Keratinocyte (primary cell): ENCODE measurements around the gene CENPL. TPM values are rescaled to one million over a fixed set of nuclear protein-coding genes. Genes with fewer than 3 reads are reported as not detected.

Source experiments
- DNase-seq: peaks from one replicate; pipeline ENCODE4 v3.0.0-alpha.2; 2011; ENCODE audit warnings: low read depth, missing footprints, low spot score
- FAIRE-seq: peaks from 2 replicates; lab custom pipeline; 2011; peaks lifted over from hg19 to GRCh38; lab: Jason Lieb, UNC
- H2AFZ ChIP-seq: 2 replicates; pipeline ENCODE4 v1.6.0; 2012; ENCODE audit warnings: low read length, control low read depth, inconsistent platforms; ENCODE audit not compliant: control insufficient read depth
- H3K27ac ChIP-seq: 2 replicates; pipeline ENCODE4 v1.5.1; 2011; ENCODE audit warnings: low read length; ENCODE audit not compliant: control insufficient read depth, insufficient read depth
- H3K27me3 ChIP-seq: 3 replicates; pipeline ENCODE4 v1.6.0; 2011; ENCODE audit warnings: low read length; ENCODE audit not compliant: control insufficient read depth, insufficient read depth; ENCODE audit errors: extremely low read depth
- H3K36me3 ChIP-seq, 2 experiments: 2 replicates in 1 of 2; 3 replicates in 1 of 2; pipeline ENCODE4 v1.5.1; 2011; ENCODE audit warnings: low read length in 2 of 2, mild to moderate bottlenecking in 1 of 2; ENCODE audit not compliant: control insufficient read depth in 2 of 2, insufficient read depth in 2 of 2; ENCODE audit errors: extremely low read depth in 1 of 2
- H3K4me1 ChIP-seq: 3 replicates; pipeline ENCODE4 v1.5.1; 2011; ENCODE audit warnings: low read length; ENCODE audit not compliant: control insufficient read depth, insufficient read depth; ENCODE audit errors: extremely low read depth
- H3K4me2 ChIP-seq: 3 replicates; pipeline ENCODE4 v1.6.0; 2011; ENCODE audit warnings: low read depth, low read length; ENCODE audit not compliant: control insufficient read depth, insufficient read depth; ENCODE audit errors: extremely low read depth
- H3K4me3 ChIP-seq, 3 experiments: fragments of 200-600 bp in 1 of 3; sonication (generic) in 1 of 3; 2 replicates in 2 of 3; 3 replicates in 1 of 3; pipeline ENCODE4 v1.5.1; 2011 to 2016; ENCODE audit warnings: low read length in 3 of 3, mild to moderate bottlenecking in 3 of 3, control low read depth in 2 of 3, inconsistent platforms in 1 of 3, low read depth in 1 of 3, mixed read lengths in 1 of 3, mixed run types in 1 of 3, moderate library complexity in 1 of 3; ENCODE audit not compliant: control insufficient read depth in 2 of 3, insufficient read depth in 2 of 3; ENCODE audit errors: extremely low read depth in 1 of 3
- H3K79me2 ChIP-seq: 2 replicates; pipeline ENCODE4 v1.6.0; 2012; ENCODE audit warnings: low read length; ENCODE audit not compliant: control insufficient read depth, insufficient read depth
- H3K9ac ChIP-seq: 3 replicates; pipeline ENCODE4 v1.6.0; 2011; ENCODE audit warnings: low read length; ENCODE audit not compliant: control insufficient read depth, insufficient read depth; ENCODE audit errors: extremely low read depth
- H3K9me1 ChIP-seq: 3 replicates; pipeline ENCODE4 v1.6.0; 2011; ENCODE audit warnings: low read length; ENCODE audit not compliant: control insufficient read depth, insufficient read depth; ENCODE audit errors: extremely low read depth
- H3K9me3 ChIP-seq: 2 replicates; pipeline ENCODE4 v1.5.1; 2012; ENCODE audit warnings: low read depth, low read length; ENCODE audit not compliant: control insufficient read depth
- H4K20me1 ChIP-seq: 3 replicates; pipeline ENCODE4 v1.6.0; 2011; ENCODE audit warnings: low read length; ENCODE audit not compliant: control insufficient read depth, insufficient read depth; ENCODE audit errors: extremely low read depth
- CTCF ChIP-seq, 3 experiments: IDR thresholded peaks in 1 of 3; conservative IDR thresholded peaks in 1 of 3; optimal IDR thresholded peaks in 1 of 3; 2 replicates in 2 of 3; 3 replicates in 1 of 3; pipeline versions ENCODE3 to v1.5.1; 2011; ENCODE audit warnings: low read length in 3 of 3, mild to moderate bottlenecking in 3 of 3, moderate library complexity in 2 of 3, control low read depth in 1 of 3, inconsistent platforms in 1 of 3; ENCODE audit not compliant: insufficient read depth in 2 of 3; ENCODE audit errors: extremely low read depth in 1 of 3
- EZH2 ChIP-seq: IDR thresholded peaks from one replicate; pipeline ENCODE4 v1.6.1; 2012; ENCODE audit warnings: inconsistent platforms, mild to moderate bottlenecking, low read length, moderate library complexity
- dilution Hi-C: fragments of 300-500 bp; cut with MboI; formaldehyde crosslinking; loops from one replicate; pipeline ENCODE4 v1.7.0; 2020; ENCODE audit warnings: low sequenced_read_pairs; ENCODE audit not compliant: extremely low pct_ligation_motif_present
- polyA plus RNA-seq, 5 experiments: library from polyadenylated mRNA; depleted of rRNA in 3 of 5; stranded (reverse) in 3 of 5; stranded (forward) in 1 of 5; unstranded in 1 of 5; fragments of >200 nt; gene quantifications; 1 replicate in 1 of 5; 2 replicates in 3 of 5; 3 replicates in 1 of 5; pipeline versions ENCODE4 v1.2.1 to v1.2.3, GENCODE V29; 2011 to 2012; ENCODE audit warnings: missing spikeins in 2 of 5, low read depth in 1 of 5, low replicate concordance in 1 of 5

The CENPL gene
- polyA plus RNA-seq, 1 donor (not counting 4 experiments of a cell fraction or from before 2014, with no cell fraction given), result 9.4 TPM

- no peak overlapping the region for H3K4me3 ChIP-seq
- no peak overlapping the region for H3K4me2 ChIP-seq
- peaks cover 10% of the 10 kb centered on the region for H4K20me1 ChIP-seq
- peaks cover 20% of the 10 kb centered on the region for H3K4me1 ChIP-seq
- H3K9me1 ChIP-seq, result no peaks in the 10 kb centered on the region
- no peak overlapping the region for H3K9ac ChIP-seq
- H3K9me3 ChIP-seq, result no peaks in the 10 kb centered on the region
- DNase-seq (no peak), FAIRE-seq (no peak)
- H3K27me3 ChIP-seq, result no peaks in the 10 kb centered on the region
- dilution Hi-C loops, result no loop called here
- H3K36me3 ChIP-seq, result peaks cover 5 to 24% of the 10 kb centered on the region in 2 experiments
- H2AFZ ChIP-seq, result no peak overlapping the region
- no peak overlapping the region for H3K27ac ChIP-seq
- TF ChIP-seq CTCF (optimal IDR thresholded peaks at IDR 0.05 in 1 of 3, IDR thresholded peaks at IDR 0.05 in 1 of 3, conservative IDR thresholded peaks at IDR 0.05 in 1 of 3; ENCODE audit: extremely low read depth in 1 of 3, insufficient read depth in 2 of 3, low read length in 3 of 3) (no peak), EZH2 (no peak)
- H3K79me2 ChIP-seq, result peaks cover 25% of the 10 kb centered on the region
Measured at GRCh38 chr1:173871091-173871490, 46.4 kb upstream of the CENPL start.

- no peaks in the 10 kb centered on the region for H3K27me3 ChIP-seq
- TF ChIP-seq CTCF (optimal IDR thresholded peaks at IDR 0.05 in 1 of 3, IDR thresholded peaks at IDR 0.05 in 1 of 3, conservative IDR thresholded peaks at IDR 0.05 in 1 of 3; ENCODE audit: extremely low read depth in 1 of 3, insufficient read depth in 2 of 3, low read length in 3 of 3), result no peak
- TF ChIP-seq EZH2, result no peak
- DNase-seq (no peak), FAIRE-seq (no peak)
- no peak overlapping the region for H3K4me3 ChIP-seq
- no peak overlapping the region for H3K9ac ChIP-seq
- H3K27ac ChIP-seq, result peak overlapping the region; percentile 8
- peaks cover 26% of the 10 kb centered on the region for H3K4me1 ChIP-seq
- no peaks in the 10 kb centered on the region for H3K9me1 ChIP-seq
- peaks cover 31% of the 10 kb centered on the region for H3K79me2 ChIP-seq
- no peaks in the 10 kb centered on the region for H3K9me3 ChIP-seq
- peak overlapping the region; percentile 58 for H2AFZ ChIP-seq
- H3K4me2 ChIP-seq, result peak overlapping the region; percentile 95
- H3K36me3 ChIP-seq, result peaks cover 8 to 27% of the 10 kb centered on the region in 2 experiments
- dilution Hi-C loops, result no loop called here
- H4K20me1 ChIP-seq, result peaks cover 15% of the 10 kb centered on the region
Measured at GRCh38 chr1:173870252-173871075, 45.8 kb upstream of the CENPL start.
